Measurements from ENCODE around the gene NUBP2. TPM values are rescaled to one million over a fixed set of nuclear protein-coding genes. Genes with fewer than 3 reads are reported as not detected.

NUBP2 gene
- total RNA-seq, 1 experiment from 2014 or later, result 152 TPM

- H3K36me3 ChIP-seq (replicated peaks; ENCODE audit: control insufficient read depth, insufficient read depth, low read length), result no peaks in the 10 kb centered on the region; the same call in none of the 2 replicates
- peak; percentile 88 for DNase-seq
- H3K4me3 ChIP-seq (ENCODE audit: insufficient read depth, low read depth, low read length), result no peak overlapping the region
- H3K27me3 ChIP-seq (ENCODE audit: control insufficient read depth, insufficient read depth, low read length), result no peaks in the 10 kb centered on the region
Measured at GRCh38 chr16:1812732-1813163, 30.0 kb downstream of the NUBP2 start.

GRCh38 chr16:1815461-1815860 is 32.7 kb downstream of the NUBP2 start:
- H3K36me3 ChIP-seq (replicated peaks; ENCODE audit: control insufficient read depth, insufficient read depth, low read length), result no peaks in the 10 kb centered on the region; the same call in 1 of the 2 replicates
- DNase-seq, result no peak
- H3K27me3 ChIP-seq (ENCODE audit: control insufficient read depth, insufficient read depth, low read length), result no peaks in the 10 kb centered on the region
- no peak overlapping the region for H3K4me3 ChIP-seq (ENCODE audit: insufficient read depth, low read depth, low read length)

- no peak overlapping the region for H3K4me3 ChIP-seq (ENCODE audit: insufficient read depth, low read depth, low read length)
- no peaks in the 10 kb centered on the region; the same call in 1 of the 2 replicates for H3K36me3 ChIP-seq (replicated peaks; ENCODE audit: control insufficient read depth, insufficient read depth, low read length)
- peak; percentile 59 for DNase-seq
- no peaks in the 10 kb centered on the region for H3K27me3 ChIP-seq (ENCODE audit: control insufficient read depth, insufficient read depth, low read length)
Measured at GRCh38 chr16:1816396-1817275, 33.9 kb downstream of the NUBP2 start.

GRCh38 chr16:1817276-1817589 is 34.5 kb downstream of the NUBP2 start:
- H3K27me3 ChIP-seq (ENCODE audit: control insufficient read depth, insufficient read depth, low read length), result no peaks in the 10 kb centered on the region
- no peaks in the 10 kb centered on the region; the same call in 1 of the 2 replicates for H3K36me3 ChIP-seq (replicated peaks; ENCODE audit: control insufficient read depth, insufficient read depth, low read length)
- no peak for DNase-seq
- no peak overlapping the region for H3K4me3 ChIP-seq (ENCODE audit: insufficient read depth, low read depth, low read length)

- no peak for DNase-seq
- H3K27me3 ChIP-seq (ENCODE audit: control insufficient read depth, insufficient read depth, low read length), result no peaks in the 10 kb centered on the region
- peaks cover 1% of the 10 kb centered on the region; the same call in 1 of the 2 replicates for H3K36me3 ChIP-seq (replicated peaks; ENCODE audit: control insufficient read depth, insufficient read depth, low read length)
- H3K4me3 ChIP-seq (ENCODE audit: insufficient read depth, low read depth, low read length), result no peak overlapping the region
Measured at GRCh38 chr16:1817716-1818115, 35.0 kb downstream of the NUBP2 start.

- H3K36me3 ChIP-seq (replicated peaks; ENCODE audit: control insufficient read depth, insufficient read depth, low read length), result peaks cover 1% of the 10 kb centered on the region; the same call in 1 of the 2 replicates
- no peaks in the 10 kb centered on the region for H3K27me3 ChIP-seq (ENCODE audit: control insufficient read depth, insufficient read depth, low read length)
- no peak overlapping the region for H3K4me3 ChIP-seq (ENCODE audit: insufficient read depth, low read depth, low read length)
- no peak for DNase-seq
Measured at GRCh38 chr16:1818204-1818872, 35.6 kb downstream of the NUBP2 start.

- no peak for DNase-seq
- no peaks in the 10 kb centered on the region for H3K27me3 ChIP-seq (ENCODE audit: control insufficient read depth, insufficient read depth, low read length)
- H3K4me3 ChIP-seq (ENCODE audit: insufficient read depth, low read depth, low read length), result no peak overlapping the region
- peaks cover 1% of the 10 kb centered on the region; the same call in 1 of the 2 replicates for H3K36me3 ChIP-seq (replicated peaks; ENCODE audit: control insufficient read depth, insufficient read depth, low read length)
Measured at GRCh38 chr16:1818873-1819525, 36.2 kb downstream of the NUBP2 start.

GRCh38 chr16:1819611-1820010 is 36.9 kb downstream of the NUBP2 start:
- peaks cover 1% of the 10 kb centered on the region; the same call in 1 of the 2 replicates for H3K36me3 ChIP-seq (replicated peaks; ENCODE audit: control insufficient read depth, insufficient read depth, low read length)
- no peaks in the 10 kb centered on the region for H3K27me3 ChIP-seq (ENCODE audit: control insufficient read depth, insufficient read depth, low read length)
- no peak for DNase-seq
- no peak overlapping the region for H3K4me3 ChIP-seq (ENCODE audit: insufficient read depth, low read depth, low read length)

- H3K27me3 ChIP-seq (ENCODE audit: control insufficient read depth, insufficient read depth, low read length), result no peaks in the 10 kb centered on the region
- H3K36me3 ChIP-seq (replicated peaks; ENCODE audit: control insufficient read depth, insufficient read depth, low read length), result peaks cover 1% of the 10 kb centered on the region; the same call in 1 of the 2 replicates
- no peak for DNase-seq
- no peak overlapping the region for H3K4me3 ChIP-seq (ENCODE audit: insufficient read depth, low read depth, low read length)
Measured at GRCh38 chr16:1820096-1820945, 37.6 kb downstream of the NUBP2 start.

GRCh38 chr16:1820946-1821290 is 38.2 kb downstream of the NUBP2 start:
- no peak for DNase-seq
- peaks cover 1% of the 10 kb centered on the region; the same call in 1 of the 2 replicates for H3K36me3 ChIP-seq (replicated peaks; ENCODE audit: control insufficient read depth, insufficient read depth, low read length)
- H3K27me3 ChIP-seq (ENCODE audit: control insufficient read depth, insufficient read depth, low read length), result peaks cover 2% of the 10 kb centered on the region; the same call in 1 of the 2 replicates
- no peak overlapping the region for H3K4me3 ChIP-seq (ENCODE audit: insufficient read depth, low read depth, low read length)

GRCh38 chr16:1821861-1822611 is 39.3 kb downstream of the NUBP2 start:
- H3K27me3 ChIP-seq (ENCODE audit: control insufficient read depth, insufficient read depth, low read length), result peaks cover 2% of the 10 kb centered on the region; the same call in 1 of the 2 replicates
- H3K4me3 ChIP-seq (ENCODE audit: insufficient read depth, low read depth, low read length), result no peak overlapping the region
- DNase-seq, result no peak
- 0 out of 2 replicates have a peak, but pooled peaks cover 1% of the 10 kb centered on the region for H3K36me3 ChIP-seq (replicated peaks; ENCODE audit: control insufficient read depth, insufficient read depth, low read length)

- H3K27me3 ChIP-seq (ENCODE audit: control insufficient read depth, insufficient read depth, low read length), result peaks cover 2% of the 10 kb centered on the region; the same call in 1 of the 2 replicates
- DNase-seq, result no peak
- H3K4me3 ChIP-seq (ENCODE audit: insufficient read depth, low read depth, low read length), result no peak overlapping the region
- H3K36me3 ChIP-seq (replicated peaks; ENCODE audit: control insufficient read depth, insufficient read depth, low read length), result 0 out of 2 replicates have a peak, but pooled peaks cover 1% of the 10 kb centered on the region
Measured at GRCh38 chr16:1822801-1823200, 40.0 kb downstream of the NUBP2 start.

- Histone ChIP-seq H3K36me3 (replicated peaks; ENCODE audit: control insufficient read depth, insufficient read depth, low read length) (0 out of 2 replicates have a peak, but pooled peaks cover 1% of the 10 kb centered on the region), H3K4me3 (ENCODE audit: insufficient read depth, low read depth, low read length) (no peak overlapping the region), H3K27me3 (ENCODE audit: control insufficient read depth, insufficient read depth, low read length) (peaks cover 2% of the 10 kb centered on the region; the same call in 1 of the 2 replicates)
- DNase-seq, result peak; percentile 88
Measured at GRCh38 chr16:1823821-1824220, 41.1 kb downstream of the NUBP2 start.

Data from H7 (cell line).